Measurements from ENCODE around the gene HLF. TPM values are rescaled to one million over a fixed set of nuclear protein-coding genes. Genes with fewer than 3 reads are reported as not detected.

HLF gene
- total RNA-seq, 3 donors from 2014 or later = 11.8 to 21.4 (median 13.4) TPM

- no peak for DNase-seq (ENCODE audit: low spot score in 2 of 2)
- TF ChIP-seq POLR2A (IDR thresholded peaks at IDR 0.05) = no peak
- no peak for TF ChIP-seq CTCF (IDR thresholded peaks at IDR 0.05)
- TF ChIP-seq POLR2AphosphoS5 (IDR thresholded peaks at IDR 0.05) = no peak
- Histone ChIP-seq H3K27ac (peak overlapping the region in 1 of 2 donors; percentile 80), H3K9me3 (no peaks in the 10 kb centered on the region), H3K27me3 (no peaks in the 10 kb centered on the region), H3K36me3 (no peaks in the 10 kb centered on the region), H3K4me1 (peaks cover 9 to 20% of the 10 kb centered on the region in 2 donors), H3K4me3 (no peak overlapping the region)
- intact Hi-C loops (cut with DNase I; ENCODE audit: low total_unique reads) = no loop called here
Measured at GRCh38 chr17:55279203-55279602, 14.4 kb downstream of the HLF start.

GRCh38 chr17:55279788-55280187 lies 15.0 kb downstream of the HLF start:
- H3K4me3 ChIP-seq = no peak overlapping the region
- TF ChIP-seq CTCF (IDR thresholded peaks at IDR 0.05) (no peak), POLR2AphosphoS5 (IDR thresholded peaks at IDR 0.05) (no peak), POLR2A (IDR thresholded peaks at IDR 0.05) (no peak)
- no peaks in the 10 kb centered on the region for H3K27me3 ChIP-seq
- H3K36me3 ChIP-seq = no peaks in the 10 kb centered on the region
- H3K9me3 ChIP-seq = no peaks in the 10 kb centered on the region
- peaks cover 14 to 26% of the 10 kb centered on the region in 2 donors for H3K4me1 ChIP-seq
- H3K27ac ChIP-seq = peak overlapping the region in 1 of 2 donors; percentile 45
- intact Hi-C loops (cut with DNase I; ENCODE audit: low total_unique reads) = no loop called here
- DNase-seq (ENCODE audit: low spot score in 2 of 2) = no peak

GRCh38 chr17:55280212-55280611 lies 15.5 kb downstream of the HLF start:
- no peak overlapping the region for H3K4me3 ChIP-seq
- no peaks in the 10 kb centered on the region for H3K27me3 ChIP-seq
- peaks cover 14 to 28% of the 10 kb centered on the region in 2 donors for H3K4me1 ChIP-seq
- no peak for DNase-seq (ENCODE audit: low spot score in 2 of 2)
- H3K27ac ChIP-seq = peak overlapping the region; percentile 45 to 91
- TF ChIP-seq CTCF (IDR thresholded peaks at IDR 0.05) (no peak), POLR2A (IDR thresholded peaks at IDR 0.05) (no peak), POLR2AphosphoS5 (IDR thresholded peaks at IDR 0.05) (no peak)
- no peaks in the 10 kb centered on the region for H3K36me3 ChIP-seq
- intact Hi-C loops (cut with DNase I; ENCODE audit: low total_unique reads) = no loop called here
- no peaks in the 10 kb centered on the region for H3K9me3 ChIP-seq

- Histone ChIP-seq H3K4me1 (peaks cover 9 to 30% of the 10 kb centered on the region in 2 donors), H3K9me3 (no peaks in the 10 kb centered on the region), H3K27me3 (no peaks in the 10 kb centered on the region), H3K27ac (peak overlapping the region; percentile 67 to 91), H3K36me3 (no peaks in the 10 kb centered on the region), H3K4me3 (no peak overlapping the region)
- TF ChIP-seq CTCF (IDR thresholded peaks at IDR 0.05) (no peak), POLR2AphosphoS5 (IDR thresholded peaks at IDR 0.05) (no peak), POLR2A (IDR thresholded peaks at IDR 0.05) (no peak)
- intact Hi-C loops (cut with DNase I; ENCODE audit: low total_unique reads) = no loop called here
- DNase-seq (ENCODE audit: low spot score in 2 of 2) = no peak
Measured at GRCh38 chr17:55281649-55282378, 17.1 kb downstream of the HLF start.

GRCh38 chr17:55282379-55282702 lies 17.6 kb downstream of the HLF start:
- intact Hi-C loops (cut with DNase I; ENCODE audit: low total_unique reads) = no loop called here

More at GRCh38 chr17:55282379-55282702, 17.6 kb downstream of the HLF start:
- Histone ChIP-seq H3K27ac (peak overlapping the region; percentile 67 to 91), H3K36me3 (no peaks in the 10 kb centered on the region), H3K27me3 (no peaks in the 10 kb centered on the region), H3K4me3 (no peak overlapping the region), H3K4me1 (peaks cover 9 to 30% of the 10 kb centered on the region in 2 donors), H3K9me3 (no peaks in the 10 kb centered on the region)
- no peak for TF ChIP-seq CTCF (IDR thresholded peaks at IDR 0.05)
- TF ChIP-seq POLR2AphosphoS5 (IDR thresholded peaks at IDR 0.05) = no peak
- TF ChIP-seq POLR2A (IDR thresholded peaks at IDR 0.05) = no peak
- no peak for DNase-seq (ENCODE audit: low spot score in 2 of 2)
